ENCODE results near the gene SYNJ2.
A peak's percentile ranks its signal among the peaks of the same experiment; 100 is the strongest.

The SYNJ2 gene

DNA sequence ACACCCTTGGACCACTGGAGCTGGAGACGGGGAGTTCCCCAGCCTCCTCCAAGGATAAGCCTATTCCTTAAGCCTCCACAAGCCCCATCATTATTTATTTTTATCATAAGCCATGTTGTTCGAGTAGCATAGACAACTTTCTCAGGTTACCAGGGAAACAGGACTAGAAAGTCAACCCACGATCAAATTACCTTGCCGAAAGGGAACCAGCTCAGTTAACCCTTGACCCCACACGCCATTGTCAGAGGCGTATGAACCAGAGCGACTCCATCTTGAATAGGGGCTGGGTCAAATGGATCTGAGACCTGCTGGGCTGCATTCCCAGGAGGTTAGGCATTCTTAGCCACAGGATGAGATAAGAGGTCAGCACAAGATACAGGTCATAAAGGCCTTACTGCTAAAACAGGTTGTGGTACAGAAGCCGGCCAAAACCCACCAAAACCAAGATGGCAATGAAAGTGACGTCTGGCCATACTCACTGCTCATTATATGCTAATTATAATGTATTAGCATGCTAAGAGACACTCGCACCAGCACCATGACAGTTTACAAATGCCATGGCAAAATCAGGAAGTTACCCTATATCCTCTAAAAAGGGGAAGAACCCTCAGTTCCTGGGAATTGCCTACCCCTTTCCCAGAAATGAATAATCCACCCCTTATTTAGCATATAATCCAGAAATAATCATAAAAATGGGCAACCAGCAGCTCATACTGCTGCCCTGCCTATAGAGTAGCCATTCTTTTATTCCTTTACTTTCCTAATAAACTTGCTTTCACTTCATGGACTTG lies 22.4 kb downstream of the SYNJ2 start:
- TF ChIP-seq POU2F2 (IDR thresholded peaks at IDR 0.05; ENCODE audit: low read depth, low read length) (no peak), SPI1 (IDR thresholded peaks at IDR 0.05; ENCODE audit: low read depth, low read length) (no peak), PAX5 (IDR thresholded peaks at IDR 0.05; ENCODE audit: insufficient read depth, low read length, severe bottlenecking) (no peak), POLR2AphosphoS5 (IDR thresholded peaks at IDR 0.05; ENCODE audit: low read depth, low read length) (no peak), POLR2A (IDR thresholded peaks at IDR 0.05; ENCODE audit: low read depth, low read length) (no peak), TAF1 (IDR thresholded peaks at IDR 0.05; ENCODE audit: low read depth, low read length) (no peak)
- no peak for DNase-seq (ENCODE audit: insufficient read length, low spot score)
- no peak for FAIRE-seq

DNA sequence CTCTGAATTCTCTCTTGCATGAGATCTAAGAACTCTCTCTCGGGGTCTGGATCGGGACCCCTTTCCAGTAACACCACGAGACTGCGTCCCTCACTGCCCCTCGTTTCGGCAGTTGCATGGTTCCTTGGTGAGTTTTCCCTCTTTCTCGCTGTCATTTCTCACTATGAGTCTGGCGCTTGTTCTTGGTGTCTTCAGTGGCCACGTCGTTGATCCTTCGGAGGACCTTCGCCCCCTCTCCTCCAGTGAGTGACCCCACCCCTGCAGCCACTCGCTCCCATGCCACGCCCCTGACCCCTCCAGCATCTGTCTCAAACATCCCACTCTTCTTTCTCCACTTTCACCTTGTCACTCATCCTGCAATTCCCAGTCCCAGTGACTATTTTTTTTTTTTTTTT lies 23.0 kb downstream of the SYNJ2 start:
- DNase-seq (ENCODE audit: insufficient read length, low spot score) (no peak), FAIRE-seq (no peak)
- TF ChIP-seq SPI1 (IDR thresholded peaks at IDR 0.05; ENCODE audit: low read depth, low read length): no peak
- no peak for TF ChIP-seq POLR2A (IDR thresholded peaks at IDR 0.05; ENCODE audit: low read depth, low read length)
- TF ChIP-seq POLR2AphosphoS5 (IDR thresholded peaks at IDR 0.05; ENCODE audit: low read depth, low read length): no peak
- no peak for TF ChIP-seq POU2F2 (IDR thresholded peaks at IDR 0.05; ENCODE audit: low read depth, low read length)
- no peak for TF ChIP-seq PAX5 (IDR thresholded peaks at IDR 0.05; ENCODE audit: insufficient read depth, low read length, severe bottlenecking)
- no peak for TF ChIP-seq TAF1 (IDR thresholded peaks at IDR 0.05; ENCODE audit: low read depth, low read length)

DNA sequence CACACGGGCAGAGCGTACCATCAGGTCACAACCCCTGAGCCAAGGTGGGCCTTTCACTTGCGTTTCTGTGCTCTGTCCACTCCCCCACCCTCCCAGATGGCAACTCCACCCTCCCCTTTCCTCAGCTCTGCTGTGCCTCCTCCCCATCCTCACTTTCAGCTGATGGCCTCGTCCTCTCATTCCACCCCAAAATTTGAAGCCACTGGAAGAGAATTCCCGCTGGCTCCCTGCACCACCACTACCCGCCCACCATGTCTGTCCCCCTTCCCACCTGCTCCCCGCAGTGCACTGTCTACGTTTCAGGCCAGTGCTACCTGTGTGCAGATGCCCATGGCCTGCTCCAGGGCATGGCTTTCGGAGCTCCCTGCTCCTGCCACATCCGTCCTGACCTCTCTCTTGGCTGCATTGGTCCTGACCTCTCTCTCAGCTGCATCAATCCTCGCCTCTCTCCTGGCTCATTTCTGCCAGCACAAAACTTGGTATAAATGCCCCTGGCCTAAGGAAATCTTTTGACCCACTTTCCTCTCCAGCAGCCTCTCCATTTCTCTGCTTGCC lies 24.0 kb downstream of the SYNJ2 start:
- TF ChIP-seq POLR2AphosphoS5 (IDR thresholded peaks at IDR 0.05; ENCODE audit: low read depth, low read length) (no peak), POU2F2 (IDR thresholded peaks at IDR 0.05; ENCODE audit: low read depth, low read length) (no peak), TAF1 (IDR thresholded peaks at IDR 0.05; ENCODE audit: low read depth, low read length) (no peak)
- DNase-seq (ENCODE audit: insufficient read length, low spot score) (no peak), FAIRE-seq (no peak)

DNA sequence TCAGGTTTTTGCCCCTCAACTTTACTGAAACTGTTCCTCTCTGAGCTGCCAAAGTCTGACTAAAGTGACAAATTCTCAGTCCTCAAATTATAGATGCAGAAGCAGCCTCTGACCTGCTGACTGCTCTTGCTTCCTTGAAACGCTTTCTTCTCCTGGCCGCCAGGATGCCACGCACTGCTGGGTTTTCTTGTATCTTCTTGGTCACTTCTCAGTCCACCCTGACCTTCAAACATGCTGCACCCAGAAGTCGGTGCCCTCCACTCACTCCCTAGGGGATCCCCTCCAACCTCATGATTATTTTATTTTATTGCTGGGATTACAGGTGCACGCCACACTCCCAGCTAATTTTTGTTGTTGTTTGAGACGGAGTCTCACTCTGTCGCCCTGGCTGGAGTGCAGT lies 24.7 kb downstream of the SYNJ2 start:
- no peak for FAIRE-seq
- TF ChIP-seq TAF1 (IDR thresholded peaks at IDR 0.05; ENCODE audit: low read depth, low read length) (no peak), POLR2AphosphoS5 (IDR thresholded peaks at IDR 0.05; ENCODE audit: low read depth, low read length) (no peak), PAX5 (IDR thresholded peaks at IDR 0.05; ENCODE audit: insufficient read depth, low read length, severe bottlenecking) (no peak), POU2F2 (IDR thresholded peaks at IDR 0.05; ENCODE audit: low read depth, low read length) (no peak), SPI1 (IDR thresholded peaks at IDR 0.05; ENCODE audit: low read depth, low read length) (no peak), POLR2A (IDR thresholded peaks at IDR 0.05; ENCODE audit: low read depth, low read length) (no peak)
- DNase-seq (ENCODE audit: insufficient read length, low spot score): no peak

DNA sequence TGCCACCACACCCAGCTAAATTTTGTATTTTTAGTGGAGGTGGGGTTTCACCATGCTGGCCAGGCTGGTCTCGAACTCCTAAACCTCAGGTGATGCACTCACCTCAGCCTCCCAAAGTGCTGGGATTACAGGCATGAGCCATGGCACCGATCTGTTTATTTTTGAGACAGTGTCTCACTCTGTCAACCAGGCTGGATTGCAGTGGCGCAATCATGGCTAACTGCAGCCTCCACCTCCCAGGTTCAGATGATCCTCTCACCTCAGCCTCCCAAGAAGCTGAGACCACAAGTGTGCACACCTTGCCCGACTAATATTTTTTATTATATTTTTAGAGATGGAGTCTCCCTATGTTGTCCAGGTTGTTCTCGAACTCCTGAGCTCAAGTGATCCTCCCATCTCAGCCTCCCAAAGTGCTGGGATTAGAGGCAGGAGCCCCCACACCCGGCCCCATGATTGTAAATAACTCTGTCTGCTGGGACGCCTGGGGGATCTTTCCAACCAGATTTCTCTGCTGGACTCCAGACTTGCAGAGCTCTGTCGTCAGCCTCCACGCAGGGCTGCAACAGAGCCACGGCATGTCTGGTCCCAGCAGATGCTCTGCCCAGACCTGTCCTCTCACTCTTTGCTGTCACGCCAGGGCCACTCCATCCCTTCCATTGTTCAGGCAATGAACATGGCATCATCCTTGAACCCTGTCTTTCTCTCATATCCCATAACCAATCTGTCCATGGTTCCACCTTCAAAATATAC lies 25.3 kb downstream of the SYNJ2 start:
- FAIRE-seq: no peak
- DNase-seq (ENCODE audit: insufficient read length, low spot score): no peak
- TF ChIP-seq POU2F2 (IDR thresholded peaks at IDR 0.05; ENCODE audit: low read depth, low read length): no peak
- TF ChIP-seq POLR2AphosphoS5 (IDR thresholded peaks at IDR 0.05; ENCODE audit: low read depth, low read length): no peak
- no peak for TF ChIP-seq PAX5 (IDR thresholded peaks at IDR 0.05; ENCODE audit: insufficient read depth, low read length, severe bottlenecking)
- no peak for TF ChIP-seq TAF1 (IDR thresholded peaks at IDR 0.05; ENCODE audit: low read depth, low read length)
- no peak for TF ChIP-seq SPI1 (IDR thresholded peaks at IDR 0.05; ENCODE audit: low read depth, low read length)
- no peak for TF ChIP-seq POLR2A (IDR thresholded peaks at IDR 0.05; ENCODE audit: low read depth, low read length)

DNA sequence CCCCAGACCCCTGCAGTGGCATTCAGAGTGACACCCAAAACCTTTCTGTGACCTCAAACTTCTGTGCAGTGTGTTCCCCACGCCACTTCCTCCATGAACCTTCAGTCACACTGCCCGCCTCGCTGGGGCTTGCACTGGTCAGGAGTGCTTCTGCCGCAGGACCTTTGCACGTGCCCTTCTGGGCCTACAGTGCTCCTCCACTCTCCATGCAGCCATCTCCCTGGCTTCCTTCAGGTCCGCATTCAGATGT lies 27.1 kb downstream of the SYNJ2 start:
- DNase-seq (ENCODE audit: insufficient read length, low spot score): no peak
- TF ChIP-seq TAF1 (IDR thresholded peaks at IDR 0.05; ENCODE audit: low read depth, low read length) (no peak), PAX5 (IDR thresholded peaks at IDR 0.05; ENCODE audit: insufficient read depth, low read length, severe bottlenecking) (no peak), POU2F2 (IDR thresholded peaks at IDR 0.05; ENCODE audit: low read depth, low read length) (no peak), POLR2AphosphoS5 (IDR thresholded peaks at IDR 0.05; ENCODE audit: low read depth, low read length) (no peak), POLR2A (IDR thresholded peaks at IDR 0.05; ENCODE audit: low read depth, low read length) (no peak), SPI1 (IDR thresholded peaks at IDR 0.05; ENCODE audit: low read depth, low read length) (no peak)
- peak; percentile 20 for FAIRE-seq

DNA sequence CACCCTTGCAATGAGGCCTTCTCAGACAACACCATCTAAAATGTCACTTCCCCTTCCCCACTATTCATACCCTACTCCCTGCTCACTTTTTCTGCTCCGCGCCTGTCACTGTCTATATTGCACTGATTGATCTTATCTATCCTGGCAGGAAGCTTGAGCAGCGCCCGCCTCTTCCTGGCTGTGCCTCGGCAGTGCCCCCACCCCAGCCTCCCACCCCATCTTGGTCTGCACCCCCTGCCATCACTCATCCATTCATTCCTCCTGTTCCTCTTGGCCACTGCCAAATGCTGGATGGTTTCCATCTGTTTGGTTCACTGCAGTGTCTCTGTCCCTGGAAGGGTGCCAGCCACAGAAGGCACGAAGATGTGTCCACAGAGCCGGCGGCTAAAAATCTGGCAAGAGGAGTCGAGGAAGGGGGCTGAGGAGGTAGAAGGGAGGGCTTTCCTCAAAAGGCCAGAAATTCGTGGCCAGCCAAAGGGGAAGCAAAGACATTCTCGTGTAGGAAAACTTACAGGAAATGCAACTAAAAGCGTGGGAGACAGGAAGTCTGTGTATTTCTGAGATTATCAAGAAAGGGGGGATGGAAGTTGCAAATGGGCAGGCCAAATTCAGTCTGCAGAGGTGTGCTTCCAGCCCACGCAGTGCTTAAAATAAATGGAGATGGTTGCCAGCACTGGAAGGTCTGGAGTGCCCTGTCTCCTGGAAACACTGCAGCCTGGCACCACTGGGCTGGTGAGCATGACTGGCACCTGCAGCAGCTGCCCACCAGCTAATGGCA lies 27.6 kb downstream of the SYNJ2 start:
- FAIRE-seq (peak; percentile 70), DNase-seq (ENCODE audit: insufficient read length, low spot score) (no peak)
- TF ChIP-seq POLR2A (IDR thresholded peaks at IDR 0.05; ENCODE audit: low read depth, low read length): no peak
- no peak for TF ChIP-seq PAX5 (IDR thresholded peaks at IDR 0.05; ENCODE audit: insufficient read depth, low read length, severe bottlenecking)
- peak; percentile 41; the same call in 1 of the 2 replicates for TF ChIP-seq SPI1 (IDR thresholded peaks at IDR 0.05; ENCODE audit: low read depth, low read length)

DNA sequence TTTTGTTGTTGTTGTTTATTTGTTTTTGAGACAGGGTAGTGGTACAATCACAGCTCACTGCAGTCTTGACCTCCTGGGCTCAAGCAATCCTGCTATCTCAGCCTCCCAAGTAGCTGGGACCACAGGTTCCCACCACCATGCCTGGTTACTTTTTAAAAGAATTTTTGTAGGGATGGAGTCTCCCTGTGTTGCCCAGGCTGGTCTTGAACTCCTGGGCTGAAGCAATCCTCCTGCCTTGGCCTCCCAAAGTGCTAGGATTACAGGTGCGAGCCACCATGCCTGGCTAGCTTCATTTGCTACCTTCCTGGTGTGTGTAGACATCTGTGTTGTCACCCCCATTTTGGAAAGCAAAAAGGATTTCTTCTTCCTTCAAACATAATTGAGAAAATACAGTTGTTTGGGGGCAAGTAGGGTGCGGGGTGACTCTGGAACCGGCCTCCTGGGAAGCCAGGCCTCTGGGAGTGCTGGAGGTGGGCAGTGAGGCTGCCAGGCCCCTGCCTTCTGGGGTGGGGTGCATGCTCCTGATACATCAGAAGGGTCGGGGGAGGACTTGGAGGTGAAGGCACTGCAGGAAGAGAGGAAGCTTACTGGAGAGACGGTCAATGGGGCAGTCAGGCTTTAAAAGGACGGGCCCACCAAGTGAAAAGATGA lies 28.4 kb downstream of the SYNJ2 start:
- DNase-seq (ENCODE audit: insufficient read length, low spot score) (no peak), FAIRE-seq (peak; percentile 28)

More for the DNA sequence above, 28.4 kb downstream of the SYNJ2 start:
- TF ChIP-seq POLR2A (IDR thresholded peaks at IDR 0.05; ENCODE audit: low read depth, low read length): no peak
- TF ChIP-seq SPI1 (IDR thresholded peaks at IDR 0.05; ENCODE audit: low read depth, low read length): no peak
- TF ChIP-seq PAX5 (IDR thresholded peaks at IDR 0.05; ENCODE audit: insufficient read depth, low read length, severe bottlenecking): no peak
- no peak for TF ChIP-seq TAF1 (IDR thresholded peaks at IDR 0.05; ENCODE audit: low read depth, low read length)
- no peak for TF ChIP-seq POLR2AphosphoS5 (IDR thresholded peaks at IDR 0.05; ENCODE audit: low read depth, low read length)
- TF ChIP-seq POU2F2 (IDR thresholded peaks at IDR 0.05; ENCODE audit: low read depth, low read length): no peak

Data from GM12891 (cell line).